Measurements from ENCODE around the gene TSHZ2. TPM values are rescaled to one million over a fixed set of nuclear protein-coding genes. Genes with fewer than 3 reads are reported as not detected.

Gene TSHZ2
- total RNA-seq, 2 donors from 2014 or later: 34.6 to 50.0 TPM

GRCh38 chr20:53045941-53046340, 73.8 kb downstream of the TSHZ2 start:
- DNase-seq (ENCODE audit: low spot score): no peak
- intact Hi-C loops (cut with DNase I): no loop called here

GRCh38 chr20:53047203-53047602, 75.0 kb downstream of the TSHZ2 start:
- DNase-seq (ENCODE audit: low spot score): no peak
- intact Hi-C loops (cut with DNase I): no loop called here

GRCh38 chr20:53048387-53048786, 76.2 kb downstream of the TSHZ2 start:
- no peak for DNase-seq (ENCODE audit: low spot score)
- intact Hi-C loops (cut with DNase I): no loop called here

- DNase-seq (ENCODE audit: low spot score): no peak
- intact Hi-C loops (cut with DNase I): no loop called here
Measured at GRCh38 chr20:53050338-53050737, 78.2 kb downstream of the TSHZ2 start.

GRCh38 chr20:53052380-53052779, 80.2 kb downstream of the TSHZ2 start:
- intact Hi-C loops (cut with DNase I): no loop called here
- DNase-seq (ENCODE audit: low spot score): no peak

- intact Hi-C loops (cut with DNase I): no loop called here
- DNase-seq (ENCODE audit: low spot score): no peak
Measured at GRCh38 chr20:53053595-53053994, 81.4 kb downstream of the TSHZ2 start.

- intact Hi-C loops (cut with DNase I): no loop called here
- DNase-seq (ENCODE audit: low spot score): no peak
Measured at GRCh38 chr20:53055367-53056067, 83.4 kb downstream of the TSHZ2 start.

GRCh38 chr20:53057579-53057978, 85.4 kb downstream of the TSHZ2 start:
- intact Hi-C loops (cut with DNase I): no loop called here
- DNase-seq (ENCODE audit: low spot score): no peak

- DNase-seq (ENCODE audit: low spot score): no peak
- intact Hi-C loops (cut with DNase I): no loop called here
Measured at GRCh38 chr20:53059848-53060247, 87.7 kb downstream of the TSHZ2 start.

- no peak for DNase-seq (ENCODE audit: low spot score)
- intact Hi-C loops (cut with DNase I): no loop called here
Measured at GRCh38 chr20:53061192-53062108, 89.3 kb downstream of the TSHZ2 start.

GRCh38 chr20:53064935-53065334, 92.8 kb downstream of the TSHZ2 start:
- intact Hi-C loops (cut with DNase I): no loop called here
- no peak for DNase-seq (ENCODE audit: low spot score)

- DNase-seq (ENCODE audit: low spot score): no peak
- intact Hi-C loops (cut with DNase I): no loop called here
Measured at GRCh38 chr20:53068241-53068640, 96.1 kb downstream of the TSHZ2 start.

GRCh38 chr20:53069132-53069531, 97.0 kb downstream of the TSHZ2 start:
- intact Hi-C loops (cut with DNase I): no loop called here

GRCh38 chr20:53070224-53070623, 98.1 kb downstream of the TSHZ2 start:
- intact Hi-C loops (cut with DNase I): no loop called here
- DNase-seq (ENCODE audit: low spot score): no peak

More at GRCh38 chr20:53069132-53069531, 97.0 kb downstream of the TSHZ2 start:
- no peak for DNase-seq (ENCODE audit: low spot score)

- intact Hi-C loops (cut with DNase I): no loop called here
- no peak for DNase-seq (ENCODE audit: low spot score)
Measured at GRCh38 chr20:53070706-53071392, 98.7 kb downstream of the TSHZ2 start.

GRCh38 chr20:53071833-53072232, 99.7 kb downstream of the TSHZ2 start:
- DNase-seq (ENCODE audit: low spot score): no peak
- intact Hi-C loops (cut with DNase I): no loop called here

- intact Hi-C loops (cut with DNase I): no loop called here
- DNase-seq (ENCODE audit: low spot score): no peak
Measured at GRCh38 chr20:53072923-53073579, 100.9 kb downstream of the TSHZ2 start.

GRCh38 chr20:53073636-53074415, 101.7 kb downstream of the TSHZ2 start:
- intact Hi-C loops (cut with DNase I): no loop called here

GRCh38 chr20:53074811-53075314, 102.7 kb downstream of the TSHZ2 start:
- no peak for DNase-seq (ENCODE audit: low spot score)
- intact Hi-C loops (cut with DNase I): no loop called here

More at GRCh38 chr20:53073636-53074415, 101.7 kb downstream of the TSHZ2 start:
- no peak for DNase-seq (ENCODE audit: low spot score)
